SJCRH30 (cell line): Measurements from ENCODE around the gene GRIK4. TPM values are rescaled to one million over a fixed set of nuclear protein-coding genes. Genes with fewer than 3 reads are reported as not detected.

Experiments
- DNase-seq, 2 experiments: peaks; one replicate each; pipeline ENCODE4 v3.0.0-alpha.2; 2015 to 2020
- H3K27ac ChIP-seq: fragments of 250-450 bp; sonication (Bioruptor Pico); 2 replicates; pipeline ENCODE4 v1.5.1; 2020; ENCODE audit warnings: mild to moderate bottlenecking, moderate library complexity
- H3K27me3 ChIP-seq: fragments of 250-450 bp; sonication (Bioruptor Pico); 2 replicates; pipeline ENCODE4 v1.5.1; 2020; ENCODE audit warnings: mild to moderate bottlenecking, moderate library complexity
- H3K36me3 ChIP-seq: fragments of 250-450 bp; sonication (Bioruptor Pico); 2 replicates; pipeline ENCODE4 v1.5.1; 2020; ENCODE audit warnings: mild to moderate bottlenecking, moderate library complexity
- H3K4me1 ChIP-seq: fragments of 250-450 bp; sonication (Bioruptor Pico); 2 replicates; pipeline ENCODE4 v1.5.1; 2020; ENCODE audit warnings: mild to moderate bottlenecking, moderate library complexity
- H3K4me3 ChIP-seq: fragments of 250-450 bp; sonication (Bioruptor Pico); 2 replicates; pipeline ENCODE4 v1.5.1; 2020; ENCODE audit warnings: mild to moderate bottlenecking, moderate library complexity
- H3K9me3 ChIP-seq: fragments of 250-450 bp; sonication (Bioruptor Pico); replicated peaks from 2 replicates; pipeline ENCODE4 v1.5.1; 2020; ENCODE audit warnings: mild to moderate bottlenecking, moderate library complexity
- total RNA-seq: library from RNA; depleted of rRNA; stranded (reverse); fragments of >200 nt; shearing (Covaris generic); gene quantifications from 2 replicates; pipeline ENCODE4 v1.2.3, GENCODE V29; 2014; rRNA removed

The GRIK4 gene
- total RNA-seq, 1 experiment from 2014 or later = not detected

DNA sequence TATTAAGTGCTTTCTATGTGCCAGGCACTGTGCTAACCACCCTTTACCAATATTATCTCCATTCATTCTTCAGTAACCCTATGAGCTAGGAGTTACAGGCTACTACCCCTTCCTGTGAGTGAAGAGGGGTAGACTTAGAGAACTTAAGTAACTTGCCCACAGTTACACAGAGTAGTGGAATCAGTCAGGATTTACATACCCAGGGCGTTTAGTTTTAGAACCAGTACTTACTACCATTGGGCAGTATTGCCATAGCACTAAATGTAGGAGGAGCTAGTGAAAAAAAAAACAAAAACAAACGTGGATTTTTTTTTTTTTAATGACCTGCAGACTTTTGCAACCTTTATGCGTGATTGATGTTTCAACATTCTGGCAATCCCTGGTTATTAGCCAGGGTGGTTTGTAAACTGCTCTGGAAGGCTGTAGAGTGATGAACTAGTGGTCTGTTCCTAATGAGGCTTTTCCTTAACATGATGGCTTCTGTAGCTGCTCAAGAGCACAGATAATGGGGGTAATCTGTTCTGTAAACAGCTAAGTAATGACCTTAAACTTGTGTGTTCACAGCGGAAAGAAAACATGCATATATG is 523.7 kb downstream of the GRIK4 start:
- no peaks in the 10 kb centered on the region for H3K36me3 ChIP-seq
- H3K27me3 ChIP-seq = no peaks in the 10 kb centered on the region
- no peaks in the 10 kb centered on the region for H3K4me1 ChIP-seq
- H3K27ac ChIP-seq = no peak overlapping the region
- no peak for DNase-seq
- H3K4me3 ChIP-seq = no peak overlapping the region
- H3K9me3 ChIP-seq = no peaks in the 10 kb centered on the region

DNA sequence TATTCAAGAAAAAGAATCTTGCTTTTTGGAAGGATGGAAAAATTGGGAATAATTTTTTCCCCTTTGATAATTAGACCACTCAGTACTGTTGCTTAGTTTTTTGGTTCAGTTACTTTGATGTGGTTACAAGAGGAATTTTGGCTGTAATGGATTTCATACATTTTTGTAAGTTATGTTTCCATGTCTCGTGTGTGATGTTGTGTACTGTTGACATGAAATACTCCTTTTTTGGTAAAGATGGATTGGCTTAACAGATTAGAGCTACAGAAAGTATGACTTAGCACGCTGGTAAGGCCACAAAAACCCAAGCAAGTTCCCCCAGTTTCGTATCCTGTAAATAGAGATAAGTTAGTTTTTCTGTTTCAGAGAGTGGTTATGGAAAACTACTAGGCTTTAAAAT is 524.2 kb downstream of the GRIK4 start:
- no peaks in the 10 kb centered on the region for H3K27me3 ChIP-seq
- no peak overlapping the region for H3K27ac ChIP-seq
- H3K36me3 ChIP-seq = no peaks in the 10 kb centered on the region
- no peaks in the 10 kb centered on the region for H3K4me1 ChIP-seq
- no peak overlapping the region for H3K4me3 ChIP-seq
- DNase-seq = no peak
- H3K9me3 ChIP-seq = no peaks in the 10 kb centered on the region

DNA sequence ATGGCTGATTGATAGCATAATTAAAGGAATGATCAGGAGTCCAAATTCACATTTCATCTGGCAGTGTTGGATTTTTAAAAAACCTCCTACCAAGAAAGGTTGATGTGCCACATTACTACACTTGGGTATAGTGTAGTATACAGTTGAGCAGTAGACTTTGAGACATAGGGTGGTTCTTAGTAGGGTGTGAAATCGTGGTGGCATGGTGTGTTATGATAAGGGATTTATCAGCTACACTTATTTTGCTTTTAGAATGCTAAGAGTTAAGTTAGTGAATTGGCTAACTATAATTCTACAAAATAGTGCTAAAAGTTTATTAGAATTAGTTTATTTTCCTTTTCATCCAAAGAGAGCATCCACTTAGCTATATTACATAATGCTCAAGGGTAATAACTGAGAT is 525.5 kb downstream of the GRIK4 start:
- no peaks in the 10 kb centered on the region for H3K4me1 ChIP-seq
- no peaks in the 10 kb centered on the region for H3K36me3 ChIP-seq
- no peak for DNase-seq
- no peak overlapping the region for H3K27ac ChIP-seq
- H3K27me3 ChIP-seq = no peaks in the 10 kb centered on the region
- no peaks in the 10 kb centered on the region for H3K9me3 ChIP-seq
- H3K4me3 ChIP-seq = no peak overlapping the region

Other genes with a start within 250 kb of the GRIK4 start
- 1.4 and 2.2 TPM in 2 replicates for gene TLCD5, start 186.4 kb upstream of the GRIK4 start, total RNA-seq
- gene ARHGEF12, start 175.3 kb upstream of the GRIK4 start, total RNA-seq = 34.0 and 36.2 TPM in 2 replicates